Lung (tissue), 12 donors: Measurements from ENCODE around the gene ADGRD1. TPM values are rescaled to one million over a fixed set of nuclear protein-coding genes. Genes with fewer than 3 reads are reported as not detected.

Experiments used
- ATAC-seq: fragments of 200-7000 bp; cut with Tn5 transposase; one replicate; pipeline ENCODE4 v1.9.1; 2020; ENCODE audit warnings: moderate number of reproducible peaks; ENCODE audit not compliant: insufficient read depth, low FRiP score
- DNase-seq, 3 donors: peaks; one replicate each; pipeline ENCODE4 v3.0.0-alpha.2; 2013 to 2017
- H3K27ac ChIP-seq, 2 donors: one replicate each; pipeline ENCODE4 v1.5.1; 2013; ENCODE audit warnings: mild to moderate bottlenecking in 2 of 2, moderate library complexity in 2 of 2, control low read depth in 1 of 2, inconsistent platforms in 1 of 2, low read depth in 1 of 2, low read length in 1 of 2
- H3K27me3 ChIP-seq, 3 donors: one replicate each; pipeline ENCODE4 v1.5.1; 2013; ENCODE audit warnings: low read length in 2 of 3; ENCODE audit not compliant: control insufficient read depth in 3 of 3, insufficient read depth in 3 of 3
- H3K36me3 ChIP-seq, 4 donors: one replicate each; pipeline ENCODE4 v1.5.1; 2013; ENCODE audit warnings: low read length in 4 of 4, mild to moderate bottlenecking in 1 of 4, moderate library complexity in 1 of 4; ENCODE audit not compliant: control insufficient read depth in 4 of 4, insufficient read depth in 4 of 4
- H3K4me1 ChIP-seq, 5 donors: one replicate each; pipeline ENCODE4 v1.5.1; 2013; ENCODE audit warnings: low read length in 5 of 5, mild to moderate bottlenecking in 2 of 5, moderate library complexity in 1 of 5; ENCODE audit not compliant: control insufficient read depth in 5 of 5, insufficient read depth in 5 of 5
- H3K4me3 ChIP-seq: one replicate; pipeline ENCODE4 v1.5.1; 2013; ENCODE audit warnings: mild to moderate bottlenecking, control low read depth, moderate library complexity
- H3K9ac ChIP-seq, 2 donors: one replicate each; pipeline ENCODE4 v1.5.1; 2013; ENCODE audit warnings: low read length in 2 of 2, control low read depth in 1 of 2; ENCODE audit not compliant: insufficient read depth in 1 of 2
- H3K9me3 ChIP-seq, 4 donors: one replicate each; pipeline ENCODE4 v1.5.1; 2013; ENCODE audit warnings: low read length in 3 of 4, mild to moderate bottlenecking in 1 of 4, moderate library complexity in 1 of 4; ENCODE audit not compliant: control insufficient read depth in 4 of 4, insufficient read depth in 3 of 4
- WGBS, 2 donors: extraction: QIAGEN DNeasy Blood & Tissue Kit; methylation state at CpG; one replicate each; pipeline ENCODE4 v1.1.7; 2013; 5-methylcytosine and 5-hydroxymethylcytosine counted together
- polyA plus RNA-seq, 2 donors: library from polyadenylated mRNA; stranded (reverse); fragments of 200-250 nt; gene quantifications; one replicate each; pipeline ENCODE4 v1.2.1, GENCODE V29; 2013
- total RNA-seq, 2 donors: library from RNA; depleted of rRNA in 1 of 2; stranded (reverse); fragments of >200 nt in 1 of 2; gene quantifications; one replicate each; pipeline ENCODE4 v1.2.1, GENCODE V29; 2014 to 2021
- TF ChIP-seq, protein P1 (sequence below): IDR thresholded peaks from 2 replicates; pipeline ENCODE4 v1.5.1; 2012; ENCODE audit warnings: mild to moderate bottlenecking; ENCODE audit errors: control extremely low read depth, extremely low read depth
- donor health status: control.
- donor health status: control.
- donor health status: Bipolar disorder and iron deficiency.
- donor health status: healthy.
- donor health status: DM: yes; HTN: yes; CAD: no.

The ADGRD1 gene
- total and polyA plus RNA-seq, 4 donors = 23.5 to 85.6 (median 46.7) TPM

- WGBS, 2 donors = 56 to 63% methylated on average over 18 of the region's 18 CpGs
- ATAC-seq (peak; percentile 56), DNase-seq (peak; percentile 87 to 93 (median 91))
- Histone ChIP-seq H3K27me3 (no peaks in the 10 kb centered on the region), H3K9ac (no peak overlapping the region), H3K4me1 (peaks cover 0 to 24% (median 3%) of the 10 kb centered on the region in 5 donors), H3K27ac (no peak overlapping the region), H3K9me3 (peaks cover 0 to 3% (median 0%) of the 10 kb centered on the region in 4 donors), H3K36me3 (peaks cover 0 to 10% (median 0%) of the 10 kb centered on the region in 4 donors), H3K4me3 (no peak overlapping the region)
- TF ChIP-seq, protein P1, sequence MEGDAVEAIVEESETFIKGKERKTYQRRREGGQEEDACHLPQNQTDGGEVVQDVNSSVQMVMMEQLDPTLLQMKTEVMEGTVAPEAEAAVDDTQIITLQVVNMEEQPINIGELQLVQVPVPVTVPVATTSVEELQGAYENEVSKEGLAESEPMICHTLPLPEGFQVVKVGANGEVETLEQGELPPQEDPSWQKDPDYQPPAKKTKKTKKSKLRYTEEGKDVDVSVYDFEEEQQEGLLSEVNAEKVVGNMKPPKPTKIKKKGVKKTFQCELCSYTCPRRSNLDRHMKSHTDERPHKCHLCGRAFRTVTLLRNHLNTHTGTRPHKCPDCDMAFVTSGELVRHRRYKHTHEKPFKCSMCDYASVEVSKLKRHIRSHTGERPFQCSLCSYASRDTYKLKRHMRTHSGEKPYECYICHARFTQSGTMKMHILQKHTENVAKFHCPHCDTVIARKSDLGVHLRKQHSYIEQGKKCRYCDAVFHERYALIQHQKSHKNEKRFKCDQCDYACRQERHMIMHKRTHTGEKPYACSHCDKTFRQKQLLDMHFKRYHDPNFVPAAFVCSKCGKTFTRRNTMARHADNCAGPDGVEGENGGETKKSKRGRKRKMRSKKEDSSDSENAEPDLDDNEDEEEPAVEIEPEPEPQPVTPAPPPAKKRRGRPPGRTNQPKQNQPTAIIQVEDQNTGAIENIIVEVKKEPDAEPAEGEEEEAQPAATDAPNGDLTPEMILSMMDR = no peak
Measured at GRCh38 chr12:131074221-131075083, 120.7 kb downstream of the ADGRD1 start.

- TF ChIP-seq, protein P1 = no peak
Measured at GRCh38 chr12:131075194-131075593, 121.5 kb downstream of the ADGRD1 start.

GRCh38 chr12:131075611-131076010, 121.9 kb downstream of the ADGRD1 start:
- Histone ChIP-seq H3K9ac (no peak overlapping the region), H3K4me1 (peaks cover 0 to 24% (median 3%) of the 10 kb centered on the region in 5 donors), H3K9me3 (peaks cover 0 to 3% (median 0%) of the 10 kb centered on the region in 4 donors), H3K36me3 (peaks cover 0 to 9% (median 0%) of the 10 kb centered on the region in 4 donors), H3K4me3 (no peak overlapping the region), H3K27me3 (no peaks in the 10 kb centered on the region), H3K27ac (no peak overlapping the region)
- TF ChIP-seq, protein P1 = no peak
- ATAC-seq (no peak), DNase-seq (no peak)
- 72 to 87% methylated on average over 8 of the region's 8 CpGs for WGBS, 2 donors

More at GRCh38 chr12:131075194-131075593, 121.5 kb downstream of the ADGRD1 start:
- no peak overlapping the region for H3K9ac ChIP-seq
- H3K9me3 ChIP-seq = peaks cover 0 to 3% (median 0%) of the 10 kb centered on the region in 4 donors
- 82 to 91% methylated on average over 6 of the region's 6 CpGs for WGBS, 2 donors
- no peaks in the 10 kb centered on the region for H3K27me3 ChIP-seq
- H3K4me3 ChIP-seq = no peak overlapping the region
- H3K4me1 ChIP-seq = peaks cover 0 to 24% (median 3%) of the 10 kb centered on the region in 5 donors
- H3K36me3 ChIP-seq = peaks cover 0 to 10% (median 0%) of the 10 kb centered on the region in 4 donors
- ATAC-seq (no peak), DNase-seq (no peak)
- no peak overlapping the region for H3K27ac ChIP-seq
